HFF-Myc (cell line): ENCODE data around the gene CHMP3.

ENCODE experiments used
- DNase-seq: peaks from one replicate; pipeline ENCODE4 v3.0.0-alpha.2; 2011; ENCODE audit warnings: low read depth; ENCODE audit errors: extremely low read depth
- H3K4me3 ChIP-seq: replicated peaks from 2 replicates; pipeline ENCODE4 v1.5.1; 2011; ENCODE audit warnings: low read depth, mild to moderate bottlenecking, control low read depth, low read length
- CTCF ChIP-seq: IDR thresholded peaks from 2 replicates; pipeline ENCODE4 v1.5.1; 2012; ENCODE audit warnings: mild to moderate bottlenecking, low read depth, low read length, control low read depth; ENCODE audit errors: missing control alignments

Gene CHMP3

GRCh38 chr2:86533589-86533988 lies 29.7 kb downstream of the CHMP3 start:
- no peak for DNase-seq
- no peak overlapping the region for H3K4me3 ChIP-seq
- TF ChIP-seq CTCF, result no peak

- no peak for TF ChIP-seq CTCF
- no peak overlapping the region for H3K4me3 ChIP-seq
- no peak for DNase-seq
Observed at GRCh38 chr2:86525421-86526340, 37.6 kb downstream of the CHMP3 start.

- no peak for DNase-seq
- H3K4me3 ChIP-seq, result no peak overlapping the region
- no peak for TF ChIP-seq CTCF
Observed at GRCh38 chr2:86523491-86523890, 39.8 kb downstream of the CHMP3 start.

- no peak for TF ChIP-seq CTCF
- H3K4me3 ChIP-seq, result no peak overlapping the region
- no peak for DNase-seq
Observed at GRCh38 chr2:86522711-86523110, 40.5 kb downstream of the CHMP3 start.

- no peak for TF ChIP-seq CTCF
- no peak for DNase-seq
- H3K4me3 ChIP-seq, result no peak overlapping the region
Observed at GRCh38 chr2:86521922-86522321, 41.3 kb downstream of the CHMP3 start.

- DNase-seq, result no peak
- H3K4me3 ChIP-seq, result no peak overlapping the region
- TF ChIP-seq CTCF, result no peak
Observed at GRCh38 chr2:86520153-86520552, 43.1 kb downstream of the CHMP3 start.
